K562 (cell line): ENCODE data around the gene RBM4B. TPM values are rescaled to one million over a fixed set of nuclear protein-coding genes. Genes with fewer than 3 reads are reported as not detected.

ENCODE experiments used
- CBX3 ChIP-seq, 2 experiments: IDR thresholded peaks; 1 replicate in 1 of 2; 2 replicates in 1 of 2; pipeline ENCODE4 v1.6.1; 2012; ENCODE audit warnings: inconsistent platforms in 2 of 2, low read length in 2 of 2, borderline replicate concordance in 1 of 2, control low read depth in 1 of 2
- CREB1 ChIP-seq, 2 experiments: sonication (generic) in 1 of 2; formaldehyde crosslinking in 1 of 2; IDR thresholded peaks; 2 replicates each; pipeline versions ENCODE4 v1.6.1 to v1.8.0; 2012 to 2022; ENCODE audit warnings: inconsistent platforms in 1 of 2, mild to moderate bottlenecking in 1 of 2, missing genetic modification reagents in 1 of 2, moderate library complexity in 1 of 2
- DPF2 ChIP-seq: fragments of 450-650 bp; IDR thresholded peaks from 2 replicates; pipeline ENCODE4 v1.6.1; 2016
- HEY1 ChIP-seq: fragments of 250-450 bp; sonication (Bioruptor Pico); IDR thresholded peaks from 2 replicates; pipeline ENCODE4 v1.5.0; 2020; ENCODE audit warnings: mild to moderate bottlenecking, moderate library complexity, borderline replicate concordance
- LARP7 ChIP-seq: fragments of 450-650 bp; IDR thresholded peaks from 2 replicates; pipeline ENCODE4 v1.6.1; 2016
- MCM7 ChIP-seq, 2 experiments: fragments of 450-650 bp; IDR thresholded peaks; 2 replicates each; pipeline ENCODE4 v1.6.1; 2016 to 2018
- NR1H2 ChIP-seq: sonication (generic); formaldehyde crosslinking; IDR thresholded peaks from 2 replicates; pipeline ENCODE4 v1.4.0; 2020; ENCODE audit warnings: mild to moderate bottlenecking, missing genetic modification reagents
- PURB ChIP-seq: sonication (generic); formaldehyde crosslinking; IDR thresholded peaks from 2 replicates; pipeline ENCODE4 v1.9.0; 2021; ENCODE audit warnings: low read depth, mild to moderate bottlenecking, missing genetic modification reagents
- RAD21 ChIP-seq, 2 experiments: fragments of 250-450 bp in 1 of 2; fragments of 450-650 bp in 1 of 2; sonication (Bioruptor Pico) in 1 of 2; formaldehyde crosslinking in 1 of 2; IDR thresholded peaks in 1 of 2; conservative IDR thresholded peaks in 1 of 2; 2 replicates each; pipeline versions ENCODE4 v1.4.0 to v1.8.0; 2020 to 2022; ENCODE audit warnings: mild to moderate bottlenecking in 2 of 2, moderate library complexity in 1 of 2
- RCOR1 ChIP-seq, 2 experiments: IDR thresholded peaks; 2 replicates each; pipeline ENCODE4 v1.6.1; 2012; ENCODE audit warnings: low read depth in 2 of 2, low read length in 2 of 2, borderline replicate concordance in 1 of 2, improper control_type of control experiment in 1 of 2
- RFX5 ChIP-seq: IDR thresholded peaks from 2 replicates; pipeline ENCODE4 v1.6.1; 2011; ENCODE audit warnings: low read depth, mild to moderate bottlenecking, improper control_type of control experiment, low read length
- SMARCE1 ChIP-seq: fragments of 450-650 bp; IDR thresholded peaks from 2 replicates; pipeline ENCODE4 v1.7.1; 2016; ENCODE audit warnings: mild to moderate bottlenecking
- TARDBP ChIP-seq: fragments of 450-650 bp; IDR thresholded peaks from 2 replicates; pipeline ENCODE4 v1.6.1; 2016
- ZKSCAN8 ChIP-seq: fragments of 200-800 bp; sonication (Bioruptor generic); IDR thresholded peaks from 2 replicates; pipeline ENCODE4 v1.6.1; 2016; ENCODE audit warnings: missing genetic modification characterization, missing compliant biosample characterization
- ZNF561 ChIP-seq: fragments of 450-650 bp; formaldehyde crosslinking; conservative IDR thresholded peaks from 2 replicates; pipeline ENCODE4 v1.4.0; 2020; ENCODE audit warnings: mild to moderate bottlenecking, moderate library complexity
- ZNF75A ChIP-seq: fragments of 450-650 bp; formaldehyde crosslinking; IDR thresholded peaks from 2 replicates; pipeline ENCODE4 v1.4.0; 2020; ENCODE audit warnings: mild to moderate bottlenecking
- polyA plus RNA-seq, 8 experiments: library from polyadenylated mRNA; depleted of rRNA in 4 of 8; stranded (reverse) in 5 of 8; unstranded in 3 of 8; fragments of >200 nt; fragmentation: Nextera tagmentation in 2 of 8; fragmentation: Illumina TruSeq in 1 of 8; extraction: Ambion mirVana in 2 of 8; extraction: Trizol in 1 of 8; gene quantifications; 2 replicates each; pipeline versions ENCODE4 v1.2.1 to v1.2.3, GENCODE V29; 2011 to 2014; ENCODE audit warnings: inconsistent platforms in 1 of 8, missing spikeins in 1 of 8
- total RNA-seq, 7 experiments: library from RNA; depleted of rRNA in 6 of 7; stranded (reverse); fragments of >200 nt in 6 of 7; fragmentation: Illumina TruSeq in 2 of 7; extraction: Trizol in 2 of 7; gene quantifications; 2 replicates each; pipeline versions ENCODE4 v1.2.1 to v1.2.3, GENCODE V29; 2011 to 2021; ENCODE audit warnings: low replicate concordance in 1 of 7
- TF ChIP-seq, protein P1 (sequence below), 2 experiments: fragments of 450-650 bp in 1 of 2; sonication (generic) in 1 of 2; formaldehyde crosslinking in 1 of 2; IDR thresholded peaks in 1 of 2; conservative IDR thresholded peaks in 1 of 2; 2 replicates each; pipeline versions ENCODE4 v1.6.1 to v1.8.1; 2016 to 2023; ENCODE audit warnings: mild to moderate bottlenecking in 2 of 2, moderate library complexity in 2 of 2, inconsistent platforms in 1 of 2, missing genetic modification reagents in 1 of 2
- TF ChIP-seq, protein P2 (sequence below): sonication (generic); formaldehyde crosslinking; IDR thresholded peaks from 2 replicates; pipeline ENCODE4 v1.8.1; 2023; ENCODE audit warnings: mild to moderate bottlenecking, missing genetic modification reagents
- TF ChIP-seq, protein P3 (sequence below): fragments of 450-650 bp; IDR thresholded peaks from 2 replicates; pipeline ENCODE4 v1.6.1; 2016; ENCODE audit warnings: antibody characterized with exemption
- TF ChIP-seq, protein P4 (sequence below): sonication (generic); formaldehyde crosslinking; IDR thresholded peaks from 2 replicates; pipeline ENCODE4 v1.8.1; 2023; ENCODE audit warnings: mild to moderate bottlenecking, missing genetic modification reagents
- TF ChIP-seq, protein P5 (sequence below): fragments of 250-450 bp; sonication (Bioruptor Pico); IDR thresholded peaks from 2 replicates; pipeline ENCODE4 v1.9.0; 2021; ENCODE audit warnings: mild to moderate bottlenecking

RBM4B gene
- total and polyA plus RNA-seq, 9 of the 15 experiments (the other 6 are each of a cell fraction or from before 2014, with no cell fraction given): 14.6 to 39.9 (median 23.3) TPM

DNA sequence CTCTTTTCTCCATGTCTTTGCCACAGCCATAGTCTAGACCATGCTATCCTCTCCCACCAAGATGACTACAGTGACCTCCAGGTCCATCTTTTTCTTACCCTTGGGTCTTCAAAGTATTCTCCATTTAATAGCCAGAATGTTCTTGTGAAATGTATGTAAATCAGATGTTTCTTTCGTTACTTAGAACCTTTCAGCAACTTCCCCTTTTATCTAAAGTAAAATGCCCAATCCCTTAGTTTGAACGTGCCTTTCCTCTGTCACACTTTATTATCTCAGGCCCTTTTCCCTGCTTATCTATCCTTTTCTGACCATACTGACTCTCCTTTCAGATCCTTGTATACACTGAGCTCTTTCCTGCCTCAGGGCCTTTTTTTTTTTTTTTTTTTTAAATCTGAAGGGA is 17.9 kb downstream of the RBM4B start (continued):
- TF ChIP-seq, protein P1, sequence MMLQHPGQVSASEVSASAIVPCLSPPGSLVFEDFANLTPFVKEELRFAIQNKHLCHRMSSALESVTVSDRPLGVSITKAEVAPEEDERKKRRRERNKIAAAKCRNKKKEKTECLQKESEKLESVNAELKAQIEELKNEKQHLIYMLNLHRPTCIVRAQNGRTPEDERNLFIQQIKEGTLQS (IDR thresholded peaks at IDR 0.05): no peak
- TF ChIP-seq, protein P1 (CRISPR knock-in tag; conservative IDR thresholded peaks at IDR 0.05): no peak
- TF ChIP-seq ZNF75A (CRISPR knock-in tag) (no peak), HEY1 (no peak), LARP7 (no peak), RCOR1 (IDR thresholded peaks at IDR 0.05; ENCODE audit: borderline replicate concordance in 1 of 2, low read depth in 2 of 2, low read length in 2 of 2) (peak in 1 of 2 experiments; percentile 40; a peak in 1 of 4 replicates), PURB (no peak), TARDBP (no peak), RFX5 (no peak), CREB1 (IDR thresholded peaks at IDR 0.05) (no peak), CREB1 (CRISPR knock-in tag; IDR thresholded peaks at IDR 0.05) (no peak), RAD21 (CRISPR knock-in tag; conservative IDR thresholded peaks at IDR 0.05 in 1 of 2, IDR thresholded peaks at IDR 0.05 in 1 of 2) (no peak), NR1H2 (no peak), MCM7 (IDR thresholded peaks at IDR 0.05) (no peak), ZNF561 (CRISPR knock-in tag) (no peak), CBX3 (IDR thresholded peaks at IDR 0.05; ENCODE audit: borderline replicate concordance in 1 of 2, low read length in 2 of 2) (no peak), SMARCE1 (peak; percentile 38; the same call in 1 of the 2 replicates), ZKSCAN8 (CRISPR knock-in tag) (no peak), DPF2 (peak; percentile 47; the same call in 1 of the 2 replicates)
- TF ChIP-seq, protein P2, sequence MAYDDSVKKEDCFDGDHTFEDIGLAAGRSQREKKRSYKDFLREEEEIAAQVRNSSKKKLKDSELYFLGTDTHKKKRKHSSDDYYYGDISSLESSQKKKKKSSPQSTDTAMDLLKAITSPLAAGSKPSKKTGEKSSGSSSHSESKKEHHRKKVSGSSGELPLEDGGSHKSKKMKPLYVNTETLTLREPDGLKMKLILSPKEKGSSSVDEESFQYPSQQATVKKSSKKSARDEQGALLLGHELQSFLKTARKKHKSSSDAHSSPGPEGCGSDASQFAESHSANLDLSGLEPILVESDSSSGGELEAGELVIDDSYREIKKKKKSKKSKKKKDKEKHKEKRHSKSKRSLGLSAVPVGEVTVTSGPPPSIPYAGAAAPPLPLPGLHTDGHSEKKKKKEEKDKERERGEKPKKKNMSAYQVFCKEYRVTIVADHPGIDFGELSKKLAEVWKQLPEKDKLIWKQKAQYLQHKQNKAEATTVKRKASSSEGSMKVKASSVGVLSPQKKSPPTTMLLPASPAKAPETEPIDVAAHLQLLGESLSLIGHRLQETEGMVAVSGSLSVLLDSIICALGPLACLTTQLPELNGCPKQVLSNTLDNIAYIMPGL (CRISPR knock-in tag): no peak
- TF ChIP-seq, protein P3, sequence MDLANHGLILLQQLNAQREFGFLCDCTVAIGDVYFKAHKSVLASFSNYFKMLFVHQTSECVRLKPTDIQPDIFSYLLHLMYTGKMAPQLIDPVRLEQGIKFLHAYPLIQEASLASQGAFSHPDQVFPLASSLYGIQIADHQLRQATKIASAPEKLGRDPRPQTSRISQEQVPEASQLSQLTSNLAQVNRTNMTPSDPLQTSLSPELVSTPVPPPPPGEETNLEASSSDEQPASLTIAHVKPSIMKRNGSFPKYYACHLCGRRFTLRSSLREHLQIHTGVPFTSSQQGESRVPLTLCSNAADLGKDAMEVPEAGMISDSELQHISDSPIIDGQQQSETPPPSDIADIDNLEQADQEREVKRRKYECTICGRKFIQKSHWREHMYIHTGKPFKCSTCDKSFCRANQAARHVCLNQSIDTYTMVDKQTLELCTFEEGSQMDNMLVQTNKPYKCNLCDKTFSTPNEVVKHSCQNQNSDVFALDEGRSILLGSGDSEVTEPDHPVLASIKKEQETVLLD: no peak
- TF ChIP-seq, protein P4, sequence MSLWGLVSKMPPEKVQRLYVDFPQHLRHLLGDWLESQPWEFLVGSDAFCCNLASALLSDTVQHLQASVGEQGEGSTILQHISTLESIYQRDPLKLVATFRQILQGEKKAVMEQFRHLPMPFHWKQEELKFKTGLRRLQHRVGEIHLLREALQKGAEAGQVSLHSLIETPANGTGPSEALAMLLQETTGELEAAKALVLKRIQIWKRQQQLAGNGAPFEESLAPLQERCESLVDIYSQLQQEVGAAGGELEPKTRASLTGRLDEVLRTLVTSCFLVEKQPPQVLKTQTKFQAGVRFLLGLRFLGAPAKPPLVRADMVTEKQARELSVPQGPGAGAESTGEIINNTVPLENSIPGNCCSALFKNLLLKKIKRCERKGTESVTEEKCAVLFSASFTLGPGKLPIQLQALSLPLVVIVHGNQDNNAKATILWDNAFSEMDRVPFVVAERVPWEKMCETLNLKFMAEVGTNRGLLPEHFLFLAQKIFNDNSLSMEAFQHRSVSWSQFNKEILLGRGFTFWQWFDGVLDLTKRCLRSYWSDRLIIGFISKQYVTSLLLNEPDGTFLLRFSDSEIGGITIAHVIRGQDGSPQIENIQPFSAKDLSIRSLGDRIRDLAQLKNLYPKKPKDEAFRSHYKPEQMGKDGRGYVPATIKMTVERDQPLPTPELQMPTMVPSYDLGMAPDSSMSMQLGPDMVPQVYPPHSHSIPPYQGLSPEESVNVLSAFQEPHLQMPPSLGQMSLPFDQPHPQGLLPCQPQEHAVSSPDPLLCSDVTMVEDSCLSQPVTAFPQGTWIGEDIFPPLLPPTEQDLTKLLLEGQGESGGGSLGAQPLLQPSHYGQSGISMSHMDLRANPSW: no peak
- TF ChIP-seq, protein P5, sequence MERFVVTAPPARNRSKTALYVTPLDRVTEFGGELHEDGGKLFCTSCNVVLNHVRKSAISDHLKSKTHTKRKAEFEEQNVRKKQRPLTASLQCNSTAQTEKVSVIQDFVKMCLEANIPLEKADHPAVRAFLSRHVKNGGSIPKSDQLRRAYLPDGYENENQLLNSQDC (CRISPR knock-in tag): no peak
